ENCODE data around the gene PDLIM7. TPM values are rescaled to one million over a fixed set of nuclear protein-coding genes. Genes with fewer than 3 reads are reported as not detected.

The PDLIM7 gene
- total and polyA plus RNA-seq, 2 experiments from 2014 or later: 94.7 to 128 TPM

DNA sequence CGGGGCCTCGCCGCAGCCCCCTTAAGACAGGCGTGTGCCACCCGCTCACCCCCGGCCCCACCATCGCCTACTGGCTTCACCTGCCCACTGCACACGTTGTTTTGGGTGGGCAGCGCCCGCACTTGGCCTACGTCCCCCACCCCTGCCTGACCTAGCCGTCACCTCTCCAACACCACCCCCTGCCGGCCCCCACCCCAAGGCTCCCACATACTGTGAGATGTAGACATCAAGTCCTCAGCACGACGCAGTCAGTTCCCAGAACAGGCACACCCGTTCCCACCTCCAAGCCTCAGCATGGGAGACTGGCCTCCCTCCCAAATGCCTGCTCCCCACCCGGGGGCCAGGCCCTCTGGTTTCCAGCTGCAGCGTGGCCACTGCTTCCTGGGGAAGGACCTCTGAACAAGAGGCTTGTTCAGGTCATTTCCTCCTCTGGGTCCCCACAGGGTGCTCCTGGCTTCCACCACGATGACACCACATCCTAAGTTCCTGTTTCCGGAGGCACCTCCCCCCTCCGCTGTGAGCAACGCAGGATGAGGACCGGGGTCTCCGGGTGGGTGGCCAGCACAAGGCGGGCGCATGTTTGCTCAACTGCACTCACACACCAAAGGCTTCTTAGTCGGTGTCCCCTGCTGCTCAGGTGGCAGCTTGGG, 35.3 kb downstream of the PDLIM7 start:
- peaks cover 26% of the 10 kb centered on the region for H4K20me1 ChIP-seq (replicated peaks; ENCODE audit: insufficient read depth)
- DNase-seq (ENCODE audit: low spot score) (no peak), ATAC-seq (no peak)
- no peaks in the 10 kb centered on the region for H3K9me2 ChIP-seq (ENCODE audit: insufficient read depth)
- peaks cover 8% of the 10 kb centered on the region for H3K4me1 Mint-ChIP-seq
- peaks cover 3% of the 10 kb centered on the region for H3K4me1 ChIP-seq (ENCODE audit: insufficient read depth)
- peaks cover 45% of the 10 kb centered on the region for H3F3A ChIP-seq (replicated peaks; ENCODE audit: low read depth)
- H3K27ac Mint-ChIP-seq: no peak overlapping the region
- peaks cover 16% of the 10 kb centered on the region for H3K79me2 ChIP-seq (replicated peaks; ENCODE audit: insufficient read depth)
- peaks cover 43% of the 10 kb centered on the region for H3K36me3 ChIP-seq (ENCODE audit: insufficient read depth)
- H3K36me3 Mint-ChIP-seq (ENCODE audit: low read depth): peaks cover 80% of the 10 kb centered on the region
- no peak overlapping the region for H3K27ac ChIP-seq (ENCODE audit: low read depth)
- peaks cover 31% of the 10 kb centered on the region for H3K27me3 Mint-ChIP-seq (ENCODE audit: insufficient read depth, low read depth, poor library complexity)
- H3K27me3 ChIP-seq (ENCODE audit: insufficient read depth): no peaks in the 10 kb centered on the region
- H3K4me3 ChIP-seq: no peak overlapping the region
- H3K4me2 ChIP-seq: no peak overlapping the region
- H3K4me3 Mint-ChIP-seq: no peak overlapping the region
- peaks cover 12% of the 10 kb centered on the region for H3K9me3 Mint-ChIP-seq
- peak; percentile 3; the same call in 1 of the 2 replicates for TF ChIP-seq POLR2AphosphoS5 (IDR thresholded peaks at IDR 0.05; ENCODE audit: low read depth)
- no peak for TF ChIP-seq NANOG (IDR thresholded peaks at IDR 0.05; ENCODE audit: borderline replicate concordance)
- no peak for TF ChIP-seq ZNF462 (CRISPR knock-in tag; IDR thresholded peaks at IDR 0.05)
- H2AFZ ChIP-seq: no peak overlapping the region

DNA sequence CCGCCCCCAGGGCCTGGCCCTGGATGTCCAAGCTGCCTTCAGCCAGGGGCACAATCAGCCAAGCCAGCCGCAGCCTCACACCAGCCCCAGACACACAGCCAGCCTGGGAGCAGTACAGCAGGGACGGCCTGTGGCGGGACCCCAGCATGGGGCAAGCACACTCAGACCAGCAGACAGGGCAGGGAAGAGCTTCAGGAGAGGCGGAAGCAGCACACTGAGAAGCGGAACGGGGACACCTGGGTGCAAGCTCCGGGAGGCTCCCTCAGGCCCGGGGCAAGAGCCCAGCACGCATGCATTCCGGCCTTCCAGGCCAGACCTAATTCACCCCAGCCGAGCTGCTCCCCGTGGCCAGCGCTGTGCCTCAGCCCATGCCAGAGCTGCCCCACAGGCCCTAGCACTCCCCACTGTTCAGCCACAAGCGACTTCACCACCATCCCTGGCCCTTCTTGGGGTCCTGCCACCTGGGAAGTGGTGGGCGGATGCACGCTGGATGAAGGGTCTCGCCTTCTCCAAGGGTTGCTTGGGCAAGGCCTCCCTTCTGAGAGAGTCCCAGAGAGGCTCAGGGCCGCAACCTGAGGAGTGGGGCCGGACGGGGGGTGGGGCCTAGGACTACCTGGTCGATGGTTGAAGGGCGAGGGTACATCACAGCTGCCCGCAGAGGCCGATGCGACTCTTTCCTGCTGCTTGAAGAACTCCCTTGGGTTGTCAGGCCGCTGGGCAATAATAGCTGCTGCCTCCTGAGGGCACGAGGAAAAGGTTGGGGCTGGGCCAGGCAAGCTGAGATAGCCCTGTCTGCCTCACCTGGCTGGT, 37.4 kb downstream of the PDLIM7 start:
- Histone ChIP-seq H3K27ac (ENCODE audit: low read depth) (0 out of 2 replicates have a peak overlapping the region, but pooled peaks have one; percentile 45), H4K20me1 (replicated peaks; ENCODE audit: insufficient read depth) (peaks cover 25% of the 10 kb centered on the region), H3K36me3 (ENCODE audit: insufficient read depth) (peaks cover 36% of the 10 kb centered on the region), H3F3A (replicated peaks; ENCODE audit: low read depth) (peaks cover 47% of the 10 kb centered on the region), H3K79me2 (replicated peaks; ENCODE audit: insufficient read depth) (peaks cover 13% of the 10 kb centered on the region), H3K4me1 (ENCODE audit: insufficient read depth) (peaks cover 10% of the 10 kb centered on the region), H3K9me2 (ENCODE audit: insufficient read depth) (no peaks in the 10 kb centered on the region), H3K27me3 (ENCODE audit: insufficient read depth) (no peaks in the 10 kb centered on the region), H2AFZ (no peak overlapping the region), H3K4me2 (no peak overlapping the region), H3K4me3 (no peak overlapping the region)
- Mint-ChIP-seq H3K27me3 (ENCODE audit: insufficient read depth, low read depth, poor library complexity) (peaks cover 41% of the 10 kb centered on the region), H3K4me1 (peaks cover 15% of the 10 kb centered on the region), H3K9me3 (peaks cover 3% of the 10 kb centered on the region; the same call in 2 of the 3 replicates), H3K36me3 (ENCODE audit: low read depth) (peaks cover 67% of the 10 kb centered on the region), H3K27ac (peak overlapping the region; percentile 36; the same call in 1 of the 2 replicates), H3K4me3 (no peak overlapping the region)
- ATAC-seq (no peak), DNase-seq (ENCODE audit: low spot score) (no peak)
- no peak for TF ChIP-seq CREB1 (CRISPR knock-in tag; IDR thresholded peaks at IDR 0.05; ENCODE audit: low read depth)
- peak; percentile 48; the same call in 1 of the 2 replicates for TF ChIP-seq POLR2AphosphoS5 (IDR thresholded peaks at IDR 0.05; ENCODE audit: low read depth)
- no peak for TF ChIP-seq EZH2phosphoT487 (IDR thresholded peaks at IDR 0.05; ENCODE audit: unreplicated experiment)
- TF ChIP-seq STAT1 (IDR thresholded peaks at IDR 0.05; ENCODE audit: unreplicated experiment): no peak
- no peak for TF ChIP-seq ZNF331 (CRISPR knock-in tag; IDR thresholded peaks at IDR 0.05; ENCODE audit: low read depth)
